OCI-LY3 (cell line): ENCODE data around the gene TPRN.

Experiments
- H2AFZ ChIP-seq: fragments of 200-600, 300-600 bp; shearing (Covaris generic); 2 replicates; pipeline ENCODE4 v1.6.0; 2014; ENCODE audit warnings: antibody characterized with exemption, low read depth, low read length
- H3K27ac ChIP-seq: fragments of 200-600, 300-600 bp; sonication (generic); 2 replicates; pipeline ENCODE4 v1.5.1; 2014; ENCODE audit warnings: mild to moderate bottlenecking, low read length, moderate library complexity, mixed read lengths
- H3K27me3 ChIP-seq: fragments of 200-600, 300-600 bp; sonication (generic); 2 replicates; pipeline ENCODE4 v1.6.1; 2014; ENCODE audit warnings: low read depth, low read length, mixed read lengths
- H3K36me3 ChIP-seq: fragments of 200-600, 300-600 bp; sonication (generic); replicated peaks from 2 replicates; pipeline ENCODE3; 2014; ENCODE audit warnings: low read depth, low read length, mixed read lengths
- H3K4me1 ChIP-seq: fragments of 300-600, 200-600 bp; sonication (generic); 2 replicates; pipeline ENCODE4 v1.6.1; 2014; ENCODE audit warnings: low read length, mixed read lengths
- H3K4me2 ChIP-seq: fragments of 200-600, 300-600 bp; sonication (generic); 2 replicates; pipeline ENCODE4 v1.6.1; 2014; ENCODE audit warnings: low read length, mixed read lengths
- H3K4me3 ChIP-seq: fragments of 300-600, 200-600 bp; sonication (generic); 2 replicates; pipeline ENCODE4 v1.5.1; 2014; ENCODE audit warnings: antibody characterized with exemption, mild to moderate bottlenecking, low read length, moderate library complexity
- H3K79me2 ChIP-seq: fragments of 300-600, 200-600 bp; shearing (Covaris generic); 2 replicates; pipeline ENCODE4 v1.6.1; 2014; ENCODE audit warnings: mild to moderate bottlenecking, low read length, mixed read lengths
- H3K9ac ChIP-seq: fragments of 300-600, 200-600 bp; shearing (Covaris generic); 2 replicates; pipeline ENCODE4 v1.6.0; 2014; ENCODE audit warnings: mild to moderate bottlenecking, low read length, moderate library complexity
- H3K9me3 ChIP-seq: fragments of 200-600, 300-600 bp; shearing (Covaris generic); 2 replicates; pipeline ENCODE4 v1.6.1; 2014; ENCODE audit warnings: low read length, mixed read lengths; ENCODE audit not compliant: insufficient read depth
- H4K20me1 ChIP-seq: fragments of 200-600, 300-600 bp; sonication (generic); 2 replicates; pipeline ENCODE4 v1.6.1; 2016; ENCODE audit warnings: low read length, mixed read lengths; ENCODE audit not compliant: insufficient read depth
- CTCF ChIP-seq: fragments of 200-600, 300-600 bp; sonication (generic); IDR thresholded peaks from 2 replicates; pipeline ENCODE4 v1.5.1; 2014; ENCODE audit warnings: antibody characterized with exemption, low read length, low read depth
- EZH2phosphoT487 ChIP-seq: fragments of 200-600 bp; shearing (Covaris generic); IDR thresholded peaks from 2 replicates; pipeline ENCODE4 v1.6.1; 2018; ENCODE audit warnings: antibody characterized with exemption, mixed run types, low read depth

The TPRN gene

GRCh38 chr9:137198051-137198901 is 2.3 kb downstream of the TPRN start:
- H3K9me3 ChIP-seq = no peaks in the 10 kb centered on the region
- no peak overlapping the region for H3K4me2 ChIP-seq
- peaks cover 11% of the 10 kb centered on the region for H3K4me1 ChIP-seq
- peaks cover 19% of the 10 kb centered on the region for H3K79me2 ChIP-seq
- no peak overlapping the region for H3K27ac ChIP-seq
- TF ChIP-seq CTCF = no peak
- no peak for TF ChIP-seq EZH2phosphoT487
- no peaks in the 10 kb centered on the region for H3K27me3 ChIP-seq
- H3K36me3 ChIP-seq = no peaks in the 10 kb centered on the region
- no peak overlapping the region for H3K9ac ChIP-seq
- no peak overlapping the region for H3K4me3 ChIP-seq
- no peaks in the 10 kb centered on the region for H4K20me1 ChIP-seq
- no peak overlapping the region for H2AFZ ChIP-seq

GRCh38 chr9:137195525-137196220 is 4.9 kb downstream of the TPRN start:
- no peak overlapping the region for H3K4me2 ChIP-seq
- H4K20me1 ChIP-seq = no peaks in the 10 kb centered on the region

GRCh38 chr9:137194909-137195308 is 5.6 kb downstream of the TPRN start:
- H3K36me3 ChIP-seq = peaks cover 6% of the 10 kb centered on the region
- H3K27ac ChIP-seq = no peak overlapping the region
- no peak overlapping the region for H3K9ac ChIP-seq
- peaks cover 9% of the 10 kb centered on the region for H3K79me2 ChIP-seq
- H3K4me3 ChIP-seq = no peak overlapping the region
- H3K27me3 ChIP-seq = no peaks in the 10 kb centered on the region
- H3K4me1 ChIP-seq = peaks cover 8% of the 10 kb centered on the region
- no peaks in the 10 kb centered on the region for H3K9me3 ChIP-seq
- no peak overlapping the region for H2AFZ ChIP-seq
- TF ChIP-seq EZH2phosphoT487 (no peak), CTCF (no peak)
- no peak overlapping the region for H3K4me2 ChIP-seq
- H4K20me1 ChIP-seq = no peaks in the 10 kb centered on the region

More at GRCh38 chr9:137195525-137196220, 4.9 kb downstream of the TPRN start:
- Histone ChIP-seq H3K27me3 (no peaks in the 10 kb centered on the region), H3K4me3 (no peak overlapping the region), H2AFZ (no peak overlapping the region), H3K79me2 (peaks cover 3% of the 10 kb centered on the region; the same call in 1 of the 2 replicates), H3K4me1 (peaks cover 5% of the 10 kb centered on the region), H3K36me3 (peaks cover 2% of the 10 kb centered on the region), H3K9ac (no peak overlapping the region), H3K9me3 (no peaks in the 10 kb centered on the region), H3K27ac (no peak overlapping the region)
- TF ChIP-seq EZH2phosphoT487 (no peak), CTCF (no peak)

- peaks cover 14% of the 10 kb centered on the region for H3K79me2 ChIP-seq
- H2AFZ ChIP-seq = no peak overlapping the region
- no peak overlapping the region for H3K4me3 ChIP-seq
- H3K4me1 ChIP-seq = peaks cover 9% of the 10 kb centered on the region
- peaks cover 6% of the 10 kb centered on the region for H3K36me3 ChIP-seq
- no peak overlapping the region for H3K4me2 ChIP-seq
- TF ChIP-seq CTCF (no peak), EZH2phosphoT487 (no peak)
- no peaks in the 10 kb centered on the region for H3K27me3 ChIP-seq
- H3K9ac ChIP-seq = no peak overlapping the region
- no peaks in the 10 kb centered on the region for H4K20me1 ChIP-seq
- no peaks in the 10 kb centered on the region for H3K9me3 ChIP-seq
- H3K27ac ChIP-seq = no peak overlapping the region
These were observed 6.2 kb downstream of the TPRN start for GRCh38 chr9:137194388-137194787.
